ENCODE measurements around the gene WFIKKN1.
"Not testable (repeated sequence)": the region's sequence is repeated elsewhere in the genome, so short reads cannot be mapped to it uniquely, and the experiment has no call there.

WFIKKN1 gene

GRCh38 chr16:595942-596735 is 34.6 kb upstream of the WFIKKN1 start:
- Histone ChIP-seq H3K27me3 (ENCODE audit: control insufficient read depth, insufficient read depth, low read length) (peaks cover 1% of the 10 kb centered on the region), H3K27ac (ENCODE audit: low read depth, low read length) (no peak overlapping the region), H3K9me3 (ENCODE audit: control insufficient read depth, insufficient read depth, low read length) (no peaks in the 10 kb centered on the region), H3K4me1 (ENCODE audit: control insufficient read depth, insufficient read depth, low read length) (no peaks in the 10 kb centered on the region), H3K36me3 (ENCODE audit: control insufficient read depth, insufficient read depth, low read length) (0 out of 2 replicates have a peak, but pooled peaks cover 5% of the 10 kb centered on the region), H3K9ac (ENCODE audit: low read depth, low read length) (no peak overlapping the region), H3K4me3 (ENCODE audit: low read depth, low read length) (no peak overlapping the region)

- Histone ChIP-seq H3K36me3 (ENCODE audit: control insufficient read depth, insufficient read depth, low read length) (0 out of 2 replicates have a peak, but pooled peaks cover 5% of the 10 kb centered on the region), H3K27ac (ENCODE audit: low read depth, low read length) (no peak overlapping the region), H3K4me3 (ENCODE audit: low read depth, low read length) (no peak overlapping the region), H3K4me1 (ENCODE audit: control insufficient read depth, insufficient read depth, low read length) (no peaks in the 10 kb centered on the region), H3K9me3 (ENCODE audit: control insufficient read depth, insufficient read depth, low read length) (no peaks in the 10 kb centered on the region), H3K9ac (ENCODE audit: low read depth, low read length) (no peak overlapping the region), H3K27me3 (ENCODE audit: control insufficient read depth, insufficient read depth, low read length) (no peaks in the 10 kb centered on the region; the same call in none of the 2 replicates)
These were observed 34.1 kb upstream of the WFIKKN1 start for GRCh38 chr16:596736-597060.

GRCh38 chr16:597655-598054 is 33.1 kb upstream of the WFIKKN1 start:
- H3K4me3 ChIP-seq (ENCODE audit: low read depth, low read length); H3K9ac ChIP-seq (ENCODE audit: low read depth, low read length); H3K4me1 ChIP-seq (ENCODE audit: control insufficient read depth, insufficient read depth, low read length); H3K27me3 ChIP-seq (ENCODE audit: control insufficient read depth, insufficient read depth, low read length); H3K36me3 ChIP-seq (ENCODE audit: control insufficient read depth, insufficient read depth, low read length); H3K27ac ChIP-seq (ENCODE audit: low read depth, low read length); H3K9me3 ChIP-seq (ENCODE audit: control insufficient read depth, insufficient read depth, low read length): not testable (repeated sequence)

- no peak overlapping the region for H3K27ac ChIP-seq (ENCODE audit: low read depth, low read length)
- H3K36me3 ChIP-seq (ENCODE audit: control insufficient read depth, insufficient read depth, low read length) = 0 out of 2 replicates have a peak, but pooled peaks cover 5% of the 10 kb centered on the region
- H3K4me1 ChIP-seq (ENCODE audit: control insufficient read depth, insufficient read depth, low read length) = no peaks in the 10 kb centered on the region
- H3K9ac ChIP-seq (ENCODE audit: low read depth, low read length) = no peak overlapping the region
- H3K27me3 ChIP-seq (ENCODE audit: control insufficient read depth, insufficient read depth, low read length) = no peaks in the 10 kb centered on the region
- H3K4me3 ChIP-seq (ENCODE audit: low read depth, low read length) = no peak overlapping the region
- no peaks in the 10 kb centered on the region for H3K9me3 ChIP-seq (ENCODE audit: control insufficient read depth, insufficient read depth, low read length)
These were observed 31.7 kb upstream of the WFIKKN1 start for GRCh38 chr16:598823-599739.

- no peak overlapping the region for H3K9ac ChIP-seq (ENCODE audit: low read depth, low read length)
These were observed 30.0 kb upstream of the WFIKKN1 start for GRCh38 chr16:600781-601180.

GRCh38 chr16:603933-604332 is 26.9 kb upstream of the WFIKKN1 start:
- 0 out of 2 replicates have a peak, but pooled peaks cover 5% of the 10 kb centered on the region for H3K36me3 ChIP-seq (ENCODE audit: control insufficient read depth, insufficient read depth, low read length)
- no peak overlapping the region for H3K9ac ChIP-seq (ENCODE audit: low read depth, low read length)
- no peak overlapping the region for H3K4me3 ChIP-seq (ENCODE audit: low read depth, low read length)
- H3K4me1 ChIP-seq (ENCODE audit: control insufficient read depth, insufficient read depth, low read length) = no peaks in the 10 kb centered on the region
- no peaks in the 10 kb centered on the region for H3K27me3 ChIP-seq (ENCODE audit: control insufficient read depth, insufficient read depth, low read length)
- no peaks in the 10 kb centered on the region for H3K9me3 ChIP-seq (ENCODE audit: control insufficient read depth, insufficient read depth, low read length)
- H3K27ac ChIP-seq (ENCODE audit: low read depth, low read length) = no peak overlapping the region

More at GRCh38 chr16:600781-601180, 30.0 kb upstream of the WFIKKN1 start:
- no peaks in the 10 kb centered on the region for H3K27me3 ChIP-seq (ENCODE audit: control insufficient read depth, insufficient read depth, low read length)
- no peak overlapping the region for H3K4me3 ChIP-seq (ENCODE audit: low read depth, low read length)
- 0 out of 2 replicates have a peak, but pooled peaks cover 5% of the 10 kb centered on the region for H3K36me3 ChIP-seq (ENCODE audit: control insufficient read depth, insufficient read depth, low read length)
- no peaks in the 10 kb centered on the region for H3K4me1 ChIP-seq (ENCODE audit: control insufficient read depth, insufficient read depth, low read length)
- H3K27ac ChIP-seq (ENCODE audit: low read depth, low read length) = no peak overlapping the region
- H3K9me3 ChIP-seq (ENCODE audit: control insufficient read depth, insufficient read depth, low read length) = no peaks in the 10 kb centered on the region

- Histone ChIP-seq H3K27me3 (ENCODE audit: control insufficient read depth, insufficient read depth, low read length) (no peaks in the 10 kb centered on the region), H3K4me1 (ENCODE audit: control insufficient read depth, insufficient read depth, low read length) (no peaks in the 10 kb centered on the region), H3K9me3 (ENCODE audit: control insufficient read depth, insufficient read depth, low read length) (no peaks in the 10 kb centered on the region), H3K4me3 (ENCODE audit: low read depth, low read length) (no peak overlapping the region), H3K9ac (ENCODE audit: low read depth, low read length) (no peak overlapping the region), H3K27ac (ENCODE audit: low read depth, low read length) (no peak overlapping the region), H3K36me3 (ENCODE audit: control insufficient read depth, insufficient read depth, low read length) (no peaks in the 10 kb centered on the region)
These were observed 24.0 kb upstream of the WFIKKN1 start for GRCh38 chr16:606656-607307.

GRCh38 chr16:608019-608418 is 22.8 kb upstream of the WFIKKN1 start:
- Histone ChIP-seq H3K9ac (ENCODE audit: low read depth, low read length) (no peak overlapping the region), H3K36me3 (ENCODE audit: control insufficient read depth, insufficient read depth, low read length) (no peaks in the 10 kb centered on the region), H3K9me3 (ENCODE audit: control insufficient read depth, insufficient read depth, low read length) (no peaks in the 10 kb centered on the region), H3K27me3 (ENCODE audit: control insufficient read depth, insufficient read depth, low read length) (no peaks in the 10 kb centered on the region), H3K4me1 (ENCODE audit: control insufficient read depth, insufficient read depth, low read length) (no peaks in the 10 kb centered on the region), H3K4me3 (ENCODE audit: low read depth, low read length) (no peak overlapping the region), H3K27ac (ENCODE audit: low read depth, low read length) (no peak overlapping the region)

- H3K9ac ChIP-seq (ENCODE audit: low read depth, low read length) = no peak overlapping the region
- no peaks in the 10 kb centered on the region for H3K9me3 ChIP-seq (ENCODE audit: control insufficient read depth, insufficient read depth, low read length)
- no peak overlapping the region for H3K4me3 ChIP-seq (ENCODE audit: low read depth, low read length)
- H3K27me3 ChIP-seq (ENCODE audit: control insufficient read depth, insufficient read depth, low read length) = no peaks in the 10 kb centered on the region
- H3K36me3 ChIP-seq (ENCODE audit: control insufficient read depth, insufficient read depth, low read length) = no peaks in the 10 kb centered on the region
- H3K4me1 ChIP-seq (ENCODE audit: control insufficient read depth, insufficient read depth, low read length) = no peaks in the 10 kb centered on the region
- H3K27ac ChIP-seq (ENCODE audit: low read depth, low read length) = no peak overlapping the region
These were observed 21.5 kb upstream of the WFIKKN1 start for GRCh38 chr16:609316-609715.

- no peak overlapping the region for H3K27ac ChIP-seq (ENCODE audit: low read depth, low read length)
- H3K4me3 ChIP-seq (ENCODE audit: low read depth, low read length) = no peak overlapping the region
- no peaks in the 10 kb centered on the region for H3K36me3 ChIP-seq (ENCODE audit: control insufficient read depth, insufficient read depth, low read length)
- no peak overlapping the region for H3K9ac ChIP-seq (ENCODE audit: low read depth, low read length)
- no peaks in the 10 kb centered on the region for H3K27me3 ChIP-seq (ENCODE audit: control insufficient read depth, insufficient read depth, low read length)
- H3K9me3 ChIP-seq (ENCODE audit: control insufficient read depth, insufficient read depth, low read length) = no peaks in the 10 kb centered on the region
- no peaks in the 10 kb centered on the region for H3K4me1 ChIP-seq (ENCODE audit: control insufficient read depth, insufficient read depth, low read length)
These were observed 20.8 kb upstream of the WFIKKN1 start for GRCh38 chr16:609984-610383.

Measured in HUES48 (cell line).